NB4 (cell line): Measurements from ENCODE around the gene CRLF1.
"Not testable (repeated sequence)": the region's sequence is repeated elsewhere in the genome, so short reads cannot be mapped to it uniquely, and the experiment has no call there.

ENCODE experiments used
- DNase-seq: peaks from one replicate; pipeline ENCODE4 v3.0.0; 2010; ENCODE audit warnings: low read depth
- H3K4me3 ChIP-seq: one replicate; pipeline ENCODE4 v1.5.1; 2011; ENCODE audit warnings: mild to moderate bottlenecking, low read depth, low read length, moderate library complexity
- MYC ChIP-seq: IDR thresholded peaks from 2 replicates; pipeline ENCODE4 v1.6.1; 2011; ENCODE audit warnings: low read depth, low read length
- POLR2A ChIP-seq: IDR thresholded peaks from 2 replicates; pipeline ENCODE4 v1.6.1; 2011; ENCODE audit warnings: mild to moderate bottlenecking; ENCODE audit not compliant: insufficient read length; ENCODE audit errors: extremely low read depth
- TF ChIP-seq, protein P1 (sequence below): IDR thresholded peaks from 2 replicates; pipeline ENCODE4 v1.6.1; 2011; ENCODE audit warnings: low read depth, low read length
- TF ChIP-seq, protein P2 (sequence below): IDR thresholded peaks from one replicate; pipeline ENCODE4 v1.5.1; 2012; ENCODE audit warnings: low read depth, low read length

CRLF1 gene

DNA sequence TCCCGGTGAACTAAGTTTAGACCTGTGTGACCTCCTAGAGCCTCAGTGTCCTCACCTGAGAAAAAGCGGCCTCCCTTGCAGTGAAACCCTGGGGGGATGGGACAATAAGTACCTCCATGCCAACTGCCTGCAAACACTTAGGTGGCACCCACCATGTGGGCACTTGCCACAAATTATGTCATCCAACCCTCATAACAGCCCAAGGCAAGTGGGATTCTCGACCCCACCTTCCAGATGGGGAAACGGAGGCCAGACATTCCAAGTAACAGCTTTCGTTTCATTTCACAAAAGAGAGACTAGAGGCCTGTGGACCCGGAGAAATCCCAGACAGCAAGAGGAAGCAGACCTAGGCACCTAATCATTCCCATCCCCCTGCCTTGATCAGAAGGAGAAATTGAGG lies 11.1 kb downstream of the CRLF1 start:
- no peak overlapping the region for H3K4me3 ChIP-seq
- no peak for DNase-seq
- no peak for TF ChIP-seq MYC
- TF ChIP-seq, protein P1, sequence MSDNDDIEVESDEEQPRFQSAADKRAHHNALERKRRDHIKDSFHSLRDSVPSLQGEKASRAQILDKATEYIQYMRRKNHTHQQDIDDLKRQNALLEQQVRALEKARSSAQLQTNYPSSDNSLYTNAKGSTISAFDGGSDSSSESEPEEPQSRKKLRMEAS = no peak
- TF ChIP-seq, protein P2, sequence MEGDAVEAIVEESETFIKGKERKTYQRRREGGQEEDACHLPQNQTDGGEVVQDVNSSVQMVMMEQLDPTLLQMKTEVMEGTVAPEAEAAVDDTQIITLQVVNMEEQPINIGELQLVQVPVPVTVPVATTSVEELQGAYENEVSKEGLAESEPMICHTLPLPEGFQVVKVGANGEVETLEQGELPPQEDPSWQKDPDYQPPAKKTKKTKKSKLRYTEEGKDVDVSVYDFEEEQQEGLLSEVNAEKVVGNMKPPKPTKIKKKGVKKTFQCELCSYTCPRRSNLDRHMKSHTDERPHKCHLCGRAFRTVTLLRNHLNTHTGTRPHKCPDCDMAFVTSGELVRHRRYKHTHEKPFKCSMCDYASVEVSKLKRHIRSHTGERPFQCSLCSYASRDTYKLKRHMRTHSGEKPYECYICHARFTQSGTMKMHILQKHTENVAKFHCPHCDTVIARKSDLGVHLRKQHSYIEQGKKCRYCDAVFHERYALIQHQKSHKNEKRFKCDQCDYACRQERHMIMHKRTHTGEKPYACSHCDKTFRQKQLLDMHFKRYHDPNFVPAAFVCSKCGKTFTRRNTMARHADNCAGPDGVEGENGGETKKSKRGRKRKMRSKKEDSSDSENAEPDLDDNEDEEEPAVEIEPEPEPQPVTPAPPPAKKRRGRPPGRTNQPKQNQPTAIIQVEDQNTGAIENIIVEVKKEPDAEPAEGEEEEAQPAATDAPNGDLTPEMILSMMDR = no peak
- TF ChIP-seq POLR2A = no peak

DNA sequence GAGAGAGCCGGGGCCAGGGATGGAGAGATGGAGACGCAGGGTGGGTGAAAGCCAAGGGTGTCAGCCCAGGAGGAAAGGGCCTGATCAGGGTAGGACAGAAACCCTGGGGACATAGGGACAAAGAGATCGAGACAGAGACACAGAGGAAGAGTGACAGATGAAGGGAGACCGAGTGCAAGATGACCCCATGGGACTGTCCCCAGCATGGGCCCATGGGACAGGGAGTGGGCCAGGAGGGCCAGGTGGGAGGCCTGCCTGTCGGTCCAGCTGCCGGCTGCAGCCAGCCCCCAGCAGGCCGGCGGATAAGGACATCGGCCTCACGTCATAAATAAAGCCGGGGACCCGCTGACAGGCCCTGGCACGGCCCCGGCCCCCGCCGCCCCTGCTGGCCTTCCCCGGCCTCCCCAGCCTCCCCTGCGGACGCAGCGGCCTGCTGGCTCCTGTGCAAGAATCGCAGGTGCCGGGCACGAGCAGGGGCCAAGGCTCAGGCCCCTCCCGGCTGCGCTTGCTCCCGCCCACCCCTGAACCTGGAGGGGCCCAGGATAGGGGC lies 11.7 kb downstream of the CRLF1 start:
- no peak for DNase-seq
- H3K4me3 ChIP-seq = no peak overlapping the region
- TF ChIP-seq, protein P1 = no peak

DNA sequence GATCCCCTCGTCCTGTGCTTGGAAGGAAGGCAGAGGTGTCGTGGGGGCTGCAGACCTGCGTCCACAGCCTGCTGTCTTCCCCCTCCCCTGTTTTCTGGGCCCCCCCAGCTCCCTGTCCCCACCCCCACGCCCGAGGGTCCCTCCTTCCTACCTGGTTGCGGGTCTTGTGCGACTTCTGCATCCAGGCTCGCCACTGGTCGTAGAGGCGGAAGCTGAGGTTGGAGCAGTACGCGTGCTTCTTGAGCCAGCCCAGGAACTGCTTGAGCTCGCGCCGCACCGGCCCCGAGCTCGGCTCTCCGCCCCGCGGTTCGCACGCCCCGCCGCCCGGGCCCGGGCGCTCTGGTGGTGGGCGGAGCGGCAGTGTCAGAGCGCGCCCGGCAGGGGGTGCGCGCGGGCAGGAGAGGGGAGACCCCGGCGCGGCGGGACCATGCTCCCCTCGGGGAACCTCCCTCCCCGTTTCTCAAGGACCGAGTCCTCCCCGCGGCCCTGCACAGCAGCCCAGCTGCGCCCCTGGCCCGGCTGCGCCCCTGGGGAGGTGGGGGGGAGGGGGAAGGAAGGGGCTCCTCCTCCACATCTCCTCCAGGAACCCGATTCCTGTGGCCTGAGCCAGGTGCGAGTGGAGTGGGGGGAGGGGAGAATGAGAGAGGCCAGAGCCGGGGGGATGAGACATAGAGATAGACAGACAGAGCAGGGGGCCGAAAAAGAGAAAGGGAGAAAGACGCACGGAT lies 12.3 kb downstream of the CRLF1 start:
- H3K4me3 ChIP-seq = no peak overlapping the region
- TF ChIP-seq, protein P1 = peak; percentile 79
- TF ChIP-seq MYC (peak; percentile 77), POLR2A (no peak)
- TF ChIP-seq, protein P2 = peak; percentile 59
- DNase-seq = peak; percentile 86

DNA sequence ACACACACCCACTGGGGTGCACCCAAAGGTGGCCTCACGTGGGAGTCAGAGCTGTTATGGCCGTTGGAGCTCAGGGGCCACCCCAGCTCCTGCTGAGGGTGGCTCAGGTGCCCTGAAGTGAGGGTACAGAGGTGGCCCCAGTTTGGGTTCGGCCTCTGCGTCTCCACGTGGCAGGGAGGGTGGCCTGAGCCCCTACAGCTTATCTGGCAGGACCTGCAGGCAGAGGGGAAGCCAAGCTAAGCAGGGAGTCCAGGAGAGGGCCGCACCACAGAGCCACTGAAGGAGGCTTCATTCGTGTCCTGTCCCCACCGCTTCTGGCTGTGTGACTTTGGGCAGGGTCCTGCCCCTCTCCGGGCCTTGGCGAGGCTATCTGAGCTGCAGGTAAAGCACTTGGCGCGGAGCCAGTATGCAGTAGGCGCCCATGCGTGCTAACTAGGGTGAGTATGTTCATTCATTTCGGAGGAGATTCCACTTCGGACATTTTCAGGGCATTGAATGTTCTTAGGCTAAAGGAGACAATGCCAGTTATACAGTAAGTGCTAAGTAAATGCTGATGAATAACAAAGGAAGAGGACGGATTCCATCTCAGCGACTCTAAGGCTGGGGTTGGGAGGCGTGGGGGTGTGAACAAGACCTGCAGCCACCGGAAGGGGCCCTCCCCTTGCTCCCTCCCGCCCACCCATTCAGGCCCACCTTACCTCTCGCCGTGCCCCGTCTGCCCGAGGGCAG lies 13.1 kb downstream of the CRLF1 start:
- TF ChIP-seq MYC = no peak
- TF ChIP-seq, protein P2 = no peak
- TF ChIP-seq, protein P1 = no peak
- TF ChIP-seq POLR2A = no peak
- H3K4me3 ChIP-seq = no peak overlapping the region
- no peak for DNase-seq

DNA sequence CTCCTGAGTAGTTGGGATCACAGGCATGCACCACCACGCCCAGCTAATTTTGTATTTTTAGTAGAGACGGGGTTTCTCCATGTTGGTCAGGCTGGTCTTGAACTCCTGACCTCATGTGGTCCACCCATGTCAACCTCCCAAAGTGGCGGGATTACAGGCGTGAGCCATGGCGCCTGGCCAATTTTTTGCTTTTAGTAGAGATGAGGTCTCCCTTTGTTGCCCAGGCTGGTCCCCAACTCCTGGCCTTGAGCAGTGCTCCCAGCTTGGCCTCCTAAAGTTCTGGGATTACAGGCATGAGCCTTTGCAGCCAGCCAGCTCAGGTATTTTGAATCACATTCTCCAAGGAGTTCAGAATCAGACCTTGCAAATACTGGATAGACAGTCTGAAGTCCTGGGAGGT lies 13.9 kb downstream of the CRLF1 start:
- DNase-seq, H3K4me3 ChIP-seq: not testable (repeated sequence)

DNA sequence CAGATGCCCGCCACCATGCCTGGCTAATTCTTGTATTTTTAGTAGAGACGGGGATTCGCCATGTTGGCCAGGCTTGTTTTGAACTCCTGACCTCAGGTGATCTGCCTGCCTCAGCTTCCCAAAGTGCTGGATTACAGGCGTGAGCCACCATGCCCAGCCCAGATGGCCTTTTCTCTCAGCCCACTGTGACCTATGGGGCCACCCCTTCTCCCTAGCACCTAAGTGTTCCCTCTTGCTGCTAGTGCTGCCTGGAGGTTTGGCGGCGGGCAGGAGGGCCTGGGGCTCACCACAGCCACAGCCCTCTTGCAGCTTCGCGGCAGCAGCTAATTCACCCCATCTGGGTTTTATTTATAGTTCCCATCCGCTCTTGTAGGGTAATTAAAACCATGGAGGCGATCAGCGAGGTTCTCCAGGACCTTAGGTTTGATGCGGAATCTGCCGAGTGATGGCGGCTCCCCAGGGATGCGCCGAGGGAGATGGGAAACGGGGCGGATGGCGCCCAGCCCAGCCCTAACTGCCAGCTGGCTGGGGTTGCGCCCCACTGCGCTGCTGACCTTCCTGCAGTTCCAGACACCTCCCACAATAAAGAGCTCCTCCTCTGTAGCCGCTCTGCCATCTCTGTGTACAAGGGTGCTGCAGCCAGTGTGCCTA lies 14.7 kb downstream of the CRLF1 start:
- no peak overlapping the region for H3K4me3 ChIP-seq
- TF ChIP-seq MYC = no peak
- TF ChIP-seq, protein P2 = no peak
- no peak for TF ChIP-seq POLR2A
- TF ChIP-seq, protein P1 = no peak
- DNase-seq = no peak
